ENCODE results near the gene SLC39A7. TPM values are rescaled to one million over a fixed set of nuclear protein-coding genes. Genes with fewer than 3 reads are reported as not detected.

The SLC39A7 gene
- total and polyA plus RNA-seq, 2 of the 4 experiments (the other 2 are of a cell fraction): 135 to 208 TPM

DNA sequence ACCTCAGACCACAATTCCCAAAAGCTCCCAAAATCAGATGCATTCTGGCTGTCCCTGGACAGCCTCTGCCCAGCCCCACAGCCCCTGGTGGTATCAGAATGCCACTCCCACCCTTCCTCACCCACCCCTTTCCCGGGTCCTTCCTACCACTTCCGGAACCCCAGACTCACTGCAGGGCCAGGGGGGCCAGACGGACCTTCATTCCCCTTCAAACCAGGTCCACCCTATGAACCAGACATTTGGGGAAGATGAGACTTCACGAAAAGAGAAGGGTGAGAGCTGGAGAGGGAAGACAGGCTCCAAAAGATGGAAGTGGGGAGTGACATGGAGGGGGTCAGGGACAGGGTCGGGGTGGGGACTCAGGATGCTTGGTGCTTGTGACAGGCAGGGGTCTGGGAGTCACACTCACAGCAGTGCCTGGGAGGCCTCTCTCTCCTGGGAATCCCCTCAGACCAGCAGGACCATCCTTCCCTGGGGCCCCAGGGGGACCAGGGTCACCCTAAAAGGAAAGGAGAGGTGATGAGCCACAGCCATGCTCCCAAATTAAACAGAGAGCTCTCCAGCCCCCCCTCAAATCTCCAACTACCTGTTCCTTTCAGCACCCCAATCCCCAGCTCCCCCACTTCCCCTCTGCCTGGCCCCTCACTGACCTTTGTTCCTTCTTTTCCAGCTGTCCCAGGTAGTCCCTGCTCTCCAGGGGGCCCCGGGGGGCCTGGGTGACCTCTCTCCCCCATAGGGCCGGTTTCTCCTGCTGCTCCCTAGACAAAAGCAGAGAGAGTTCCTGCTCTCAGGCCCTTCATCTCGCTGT lies 28.6 kb upstream of the SLC39A7 start:
- Histone ChIP-seq H3K79me1 (ENCODE audit: low read depth in 1 of 2, low read length in 2 of 2) (no peaks in the 10 kb centered on the region), H3K36me3 (ENCODE audit: control insufficient read depth, insufficient read depth, low read length) (no peaks in the 10 kb centered on the region), H3K27ac (ENCODE audit: insufficient read depth, low read length) (no peak overlapping the region), H3K56ac (ENCODE audit: extremely low read depth, insufficient read depth, low read length) (no peak overlapping the region), H2AK5ac (ENCODE audit: low read depth, low read length) (no peak overlapping the region), H3K4me3 (ENCODE audit: insufficient read depth, low read depth, low read length) (no peak overlapping the region), H4K8ac (ENCODE audit: low read depth in 2 of 2, low read length in 2 of 2) (no peak overlapping the region), H3K9ac (ENCODE audit: low read depth, low read length) (no peak overlapping the region), H2BK15ac (ENCODE audit: low read depth, low read length) (no peak overlapping the region), H3K14ac (replicated peaks; ENCODE audit: low read depth, low read length) (no peak overlapping the region), H3K9me3 (ENCODE audit: control insufficient read depth, insufficient read depth, low read length) (no peaks in the 10 kb centered on the region), H3K27me3 (ENCODE audit: control insufficient read depth, insufficient read depth, low read length) (peaks cover 13% of the 10 kb centered on the region; the same call in 1 of the 2 replicates), H2AK9ac (replicated peaks; ENCODE audit: low read depth, low read length, poor library complexity) (no peak overlapping the region), H4K91ac (ENCODE audit: insufficient read depth, low read depth, low read length) (no peak overlapping the region), H3K4me2 (ENCODE audit: low read depth, low read length) (no peak overlapping the region), H3K9me1 (ENCODE audit: insufficient read depth, low read length) (no peaks in the 10 kb centered on the region), H2BK120ac (ENCODE audit: low read depth, low read length) (no peak overlapping the region), H4K5ac (ENCODE audit: low read depth, low read length) (no peak overlapping the region), H3K18ac (ENCODE audit: low read depth, low read length) (no peak overlapping the region), H2BK5ac (ENCODE audit: low read depth, low read length, poor library complexity, severe bottlenecking) (no peak overlapping the region), H2BK20ac (ENCODE audit: low read depth, low read length) (no peak overlapping the region), H3K4ac (ENCODE audit: low read depth, low read length) (no peak overlapping the region), H3K23ac (ENCODE audit: low read depth, low read length) (no peak overlapping the region), H3K4me1 (ENCODE audit: control insufficient read depth, insufficient read depth, low read length) (no peaks in the 10 kb centered on the region), H2AFZ (replicated peaks; ENCODE audit: low read length, poor library complexity) (no peak overlapping the region), H4K20me1 (ENCODE audit: insufficient read depth, low read length) (no peaks in the 10 kb centered on the region)
- POLR2A ChIA-PET (ENCODE audit: unreplicated experiment): no interaction called here
- intact Hi-C loops (cut with micrococcal nuclease) (loop anchor here (1.0 kb wide), 2 partner anchors 54 to 158 kb away; no protein-coding TSS in a partner anchor), dilution Hi-C loops (cut with HindIII; ENCODE audit: low sequenced_read_pairs, unreplicated experiment) (no loop called here), in situ Hi-C loops (cut with MboI; ENCODE audit: low sequenced_read_pairs) (no loop called here)
- DNase-seq (no peak), ATAC-seq (ENCODE audit: low read depth) (no peak)
- 0% methylated on average over 1 of the region's 8 CpGs; no CpG with 5 or more reads in 1 of the 2 experiments for WGBS, 2 experiments (ENCODE audit: extremely low coverage in 2 of 2, insufficient read length in 1 of 2)
- CTCF ChIA-PET: interaction anchor here (0.6 to 1.0 kb wide), 2 partner anchors 19 to 24 kb away, joined by 3 read pairs; no protein-coding TSS in a partner anchor
- BruUV-seq (replicated peaks): no TSS peak
- no peak for TF ChIP-seq MXI1 (IDR thresholded peaks at IDR 0.05; ENCODE audit: borderline replicate concordance, low read depth, low read length)
- no peak for TF ChIP-seq FOS (IDR thresholded peaks at IDR 0.05; ENCODE audit: low read depth, low read length)
- no peak for TF ChIP-seq RFX5 (IDR thresholded peaks at IDR 0.05; ENCODE audit: low read depth, low read length)
- TF ChIP-seq SMC3 (IDR thresholded peaks at IDR 0.05; ENCODE audit: low read depth, low read length): no peak
- no peak for TF ChIP-seq CHD1 (IDR thresholded peaks at IDR 0.05; ENCODE audit: low read depth, low read length)
- no peak for TF ChIP-seq CEBPB (IDR thresholded peaks at IDR 0.05; ENCODE audit: low read depth, low read length)
- no peak for TF ChIP-seq NFE2L2 (IDR thresholded peaks at IDR 0.05; ENCODE audit: low read depth, low read length)
- no peak for TF ChIP-seq MAZ (IDR thresholded peaks at IDR 0.05; ENCODE audit: borderline replicate concordance, low read depth, low read length)
- TF ChIP-seq, protein P1, sequence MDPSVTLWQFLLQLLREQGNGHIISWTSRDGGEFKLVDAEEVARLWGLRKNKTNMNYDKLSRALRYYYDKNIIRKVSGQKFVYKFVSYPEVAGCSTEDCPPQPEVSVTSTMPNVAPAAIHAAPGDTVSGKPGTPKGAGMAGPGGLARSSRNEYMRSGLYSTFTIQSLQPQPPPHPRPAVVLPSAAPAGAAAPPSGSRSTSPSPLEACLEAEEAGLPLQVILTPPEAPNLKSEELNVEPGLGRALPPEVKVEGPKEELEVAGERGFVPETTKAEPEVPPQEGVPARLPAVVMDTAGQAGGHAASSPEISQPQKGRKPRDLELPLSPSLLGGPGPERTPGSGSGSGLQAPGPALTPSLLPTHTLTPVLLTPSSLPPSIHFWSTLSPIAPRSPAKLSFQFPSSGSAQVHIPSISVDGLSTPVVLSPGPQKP (IDR thresholded peaks at IDR 0.05; ENCODE audit: borderline replicate concordance, low read depth, low read length): no peak
- no peak for TF ChIP-seq RCOR1 (IDR thresholded peaks at IDR 0.05; ENCODE audit: insufficient replicate concordance, low read length)
- TF ChIP-seq BHLHE40 (IDR thresholded peaks at IDR 0.05; ENCODE audit: low read depth, low read length): no peak
- TF ChIP-seq, protein P2, sequence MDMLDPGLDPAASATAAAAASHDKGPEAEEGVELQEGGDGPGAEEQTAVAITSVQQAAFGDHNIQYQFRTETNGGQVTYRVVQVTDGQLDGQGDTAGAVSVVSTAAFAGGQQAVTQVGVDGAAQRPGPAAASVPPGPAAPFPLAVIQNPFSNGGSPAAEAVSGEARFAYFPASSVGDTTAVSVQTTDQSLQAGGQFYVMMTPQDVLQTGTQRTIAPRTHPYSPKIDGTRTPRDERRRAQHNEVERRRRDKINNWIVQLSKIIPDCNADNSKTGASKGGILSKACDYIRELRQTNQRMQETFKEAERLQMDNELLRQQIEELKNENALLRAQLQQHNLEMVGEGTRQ (IDR thresholded peaks at IDR 0.05; ENCODE audit: low read depth, low read length): no peak
- TF ChIP-seq, protein P3, sequence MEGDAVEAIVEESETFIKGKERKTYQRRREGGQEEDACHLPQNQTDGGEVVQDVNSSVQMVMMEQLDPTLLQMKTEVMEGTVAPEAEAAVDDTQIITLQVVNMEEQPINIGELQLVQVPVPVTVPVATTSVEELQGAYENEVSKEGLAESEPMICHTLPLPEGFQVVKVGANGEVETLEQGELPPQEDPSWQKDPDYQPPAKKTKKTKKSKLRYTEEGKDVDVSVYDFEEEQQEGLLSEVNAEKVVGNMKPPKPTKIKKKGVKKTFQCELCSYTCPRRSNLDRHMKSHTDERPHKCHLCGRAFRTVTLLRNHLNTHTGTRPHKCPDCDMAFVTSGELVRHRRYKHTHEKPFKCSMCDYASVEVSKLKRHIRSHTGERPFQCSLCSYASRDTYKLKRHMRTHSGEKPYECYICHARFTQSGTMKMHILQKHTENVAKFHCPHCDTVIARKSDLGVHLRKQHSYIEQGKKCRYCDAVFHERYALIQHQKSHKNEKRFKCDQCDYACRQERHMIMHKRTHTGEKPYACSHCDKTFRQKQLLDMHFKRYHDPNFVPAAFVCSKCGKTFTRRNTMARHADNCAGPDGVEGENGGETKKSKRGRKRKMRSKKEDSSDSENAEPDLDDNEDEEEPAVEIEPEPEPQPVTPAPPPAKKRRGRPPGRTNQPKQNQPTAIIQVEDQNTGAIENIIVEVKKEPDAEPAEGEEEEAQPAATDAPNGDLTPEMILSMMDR (conservative IDR thresholded peaks at IDR 0.05; ENCODE audit: low read depth, low read length): no peak
- no peak for TF ChIP-seq MAFK (IDR thresholded peaks at IDR 0.05; ENCODE audit: low read depth, low read length)

Data from IMR-90 (cell line).